Neural cell (in vitro differentiated cells): ENCODE results near the gene EHD4.

Experiments
- CTCF ChIP-seq: fragments of 450-650 bp; IDR thresholded peaks from 2 replicates; pipeline ENCODE4 v1.5.1; 2014; ENCODE audit warnings: antibody characterized with exemption, mild to moderate bottlenecking, moderate library complexity; ENCODE audit not compliant: poor library complexity, severe bottlenecking
- EP300 ChIP-seq: fragments of 450-650 bp; conservative IDR thresholded peaks from 2 replicates; pipeline ENCODE4 v1.6.1; 2014; ENCODE audit warnings: antibody characterized with exemption, mild to moderate bottlenecking, moderate library complexity; ENCODE audit not compliant: poor library complexity, severe bottlenecking
- EZH2 ChIP-seq: fragments of 200-600, 300-800 bp; shearing (Covaris generic), sonication (generic); IDR thresholded peaks from 2 replicates; pipeline ENCODE4 v1.6.1; 2014; ENCODE audit warnings: antibody characterized with exemption, low read length, borderline replicate concordance, mild to moderate bottlenecking; ENCODE audit not compliant: insufficient read depth, poor library complexity, severe bottlenecking
- POLR2AphosphoS5 ChIP-seq: IDR thresholded peaks from 2 replicates; pipeline ENCODE4 v1.6.1; 2012
- RAD21 ChIP-seq: fragments of 450-650 bp; conservative IDR thresholded peaks from 2 replicates; pipeline ENCODE4 v1.6.1; 2014; ENCODE audit warnings: antibody characterized with exemption, mild to moderate bottlenecking, moderate library complexity
- REST ChIP-seq: IDR thresholded peaks from 2 replicates; pipeline ENCODE4 v1.6.1; 2012; ENCODE audit warnings: borderline replicate concordance
- TAF1 ChIP-seq: IDR thresholded peaks from 2 replicates; pipeline ENCODE4 v1.6.1; 2012; ENCODE audit warnings: low read depth

- no peak for TF ChIP-seq CTCF
- TF ChIP-seq EZH2 = no peak
- no peak for TF ChIP-seq REST
- TF ChIP-seq RAD21 = no peak
- no peak for TF ChIP-seq POLR2AphosphoS5
- TF ChIP-seq EP300 = no peak
- TF ChIP-seq TAF1 = no peak
These were observed 110.5 kb downstream of the EHD4 start for GRCh38 chr15:41861736-41862356.
